Epithelial cell of esophagus (primary cell): ENCODE data around the gene CD7.

Source experiments
- DNase-seq: peaks from one replicate; pipeline ENCODE4 v3.0.0; 2010; ENCODE audit warnings: low read depth
- H3K4me3 ChIP-seq: 2 replicates; pipeline ENCODE4 v1.5.1; 2011; ENCODE audit warnings: mild to moderate bottlenecking, low read length, control low read depth
- CTCF ChIP-seq: IDR thresholded peaks from 2 replicates; pipeline ENCODE4 v1.5.1; 2011; ENCODE audit warnings: low read depth, mild to moderate bottlenecking, low read length, control low read depth, inconsistent platforms; ENCODE audit not compliant: insufficient read depth; ENCODE audit errors: missing control alignments

CD7 gene

GRCh38 chr17:82292251-82293154, 24.9 kb downstream of the CD7 start:
- DNase-seq = peak; percentile 98
- H3K4me3 ChIP-seq = peak overlapping the region; percentile 71
- TF ChIP-seq CTCF = no peak

- no peak for DNase-seq
- no peak for TF ChIP-seq CTCF
These were observed 25.7 kb downstream of the CD7 start for GRCh38 chr17:82291582-82292250.

GRCh38 chr17:82287868-82288801, 29.3 kb downstream of the CD7 start:
- no peak for TF ChIP-seq CTCF
- peak overlapping the region; percentile 4 for H3K4me3 ChIP-seq
- DNase-seq = peak; percentile 92

More at GRCh38 chr17:82291582-82292250, 25.7 kb downstream of the CD7 start:
- peak overlapping the region; percentile 71 for H3K4me3 ChIP-seq

GRCh38 chr17:82287013-82287867, 30.2 kb downstream of the CD7 start:
- no peak for TF ChIP-seq CTCF
- no peak for DNase-seq
- no peak overlapping the region for H3K4me3 ChIP-seq

GRCh38 chr17:82285141-82285540, 32.3 kb downstream of the CD7 start:
- peak; percentile 69 for DNase-seq
- H3K4me3 ChIP-seq = no peak overlapping the region
- no peak for TF ChIP-seq CTCF
